A673 (cell line): ENCODE results near the gene MTHFSD. TPM values are rescaled to one million over a fixed set of nuclear protein-coding genes. Genes with fewer than 3 reads are reported as not detected.

Source experiments
- BruUV-seq: library from RNA; stranded (reverse); fragments of 400-500 nt; replicated peaks from 2 replicates; lab custom pipeline; 2021; lab: Mats Ljungman, UMichigan
- CTCF ChIA-PET: fragments of 300-600 bp; sonication (Branson Sonifier 250); formaldehyde crosslinking; loops from one replicate; lab custom pipeline; 2022; ENCODE audit warnings: antibody characterized with exemption; lab: Charles Lee
- POLR2A ChIA-PET: fragments of 300-600 bp; sonication (Branson Sonifier 250); formaldehyde crosslinking; loops from one replicate; lab custom pipeline; 2022; ENCODE audit warnings: antibody characterized with exemption; ENCODE audit not compliant: low non-redundant PET; lab: Charles Lee
- DNase-seq: peaks from one replicate; pipeline ENCODE4 v3.0.0-alpha.2; 2015; ENCODE audit warnings: low spot score
- H3K27ac ChIP-seq: fragments of 200-600 bp; sonication (generic); 2 replicates; pipeline ENCODE4 v1.5.1; 2016; ENCODE audit warnings: mixed run types, low read depth, mild to moderate bottlenecking, mixed read lengths, antibody characterized with exemption, low read length; ENCODE audit not compliant: poor library complexity, severe bottlenecking
- H3K27me3 ChIP-seq: fragments of 200-600 bp; sonication (generic); replicated peaks from 2 replicates; pipeline ENCODE4 v1.6.1; 2017; ENCODE audit warnings: mixed run types, low read depth, mild to moderate bottlenecking, mixed read lengths, antibody characterized with exemption, low read length; ENCODE audit not compliant: insufficient read depth, poor library complexity
- H3K36me3 ChIP-seq: fragments of 200-600 bp; sonication (generic); 2 replicates; pipeline ENCODE4 v1.6.1; 2016; ENCODE audit warnings: mixed run types, mild to moderate bottlenecking, mixed read lengths, antibody characterized with exemption, low read length; ENCODE audit not compliant: insufficient read depth, poor library complexity, severe bottlenecking
- H3K4me1 ChIP-seq: fragments of 200-600 bp; sonication (generic); 2 replicates; pipeline ENCODE4 v1.6.1; 2017; ENCODE audit warnings: mixed run types, mild to moderate bottlenecking, mixed read lengths, antibody characterized with exemption, low read length; ENCODE audit not compliant: insufficient read depth, poor library complexity, severe bottlenecking
- H3K4me3 ChIP-seq: fragments of 200-600 bp; sonication (generic); 2 replicates; pipeline ENCODE4 v1.5.1; 2016; ENCODE audit warnings: low read depth, mixed run types, mild to moderate bottlenecking, mixed read lengths, low read length; ENCODE audit not compliant: poor library complexity, severe bottlenecking
- H3K9me3 ChIP-seq: fragments of 200-600 bp; sonication (generic); 2 replicates; pipeline ENCODE4 v1.6.1; 2016; ENCODE audit warnings: mixed run types, low read depth, mild to moderate bottlenecking, mixed read lengths, antibody characterized with exemption, low read length; ENCODE audit not compliant: poor library complexity, severe bottlenecking
- CTCF ChIP-seq: fragments of 300-800, 200-600 bp; sonication (generic); conservative IDR thresholded peaks from 2 replicates; pipeline ENCODE4 v1.5.1; 2017; ENCODE audit warnings: low read depth, mild to moderate bottlenecking, antibody characterized with exemption, low read length, moderate library complexity, mixed read lengths
- EZH2 ChIP-seq: fragments of 200-600 bp; sonication (generic); IDR thresholded peaks from 2 replicates; pipeline ENCODE4 v1.6.1; 2017; ENCODE audit warnings: borderline replicate concordance, low read depth, mild to moderate bottlenecking, mixed read lengths, antibody characterized with exemption, low read length; ENCODE audit not compliant: poor library complexity, severe bottlenecking
- intact Hi-C: fragments of 100-400 bp; cut with micrococcal nuclease; formaldehyde crosslinking; loops from one replicate; pipeline ENCODE4 v1.10.0; 2022; ENCODE audit not compliant: unreplicated experiment
- total RNA-seq: library from RNA; stranded (reverse); gene quantifications from 2 replicates; pipeline ENCODE4 v1.2.3, GENCODE V29; 2021

Gene MTHFSD
- total RNA-seq, 1 experiment from 2014 or later: 27.5 TPM

GRCh38 chr16:86538196-86538780 is 16.7 kb downstream of the MTHFSD start:
- Histone ChIP-seq H3K27me3 (no peaks in the 10 kb centered on the region), H3K9me3 (no peaks in the 10 kb centered on the region), H3K36me3 (peaks cover 17% of the 10 kb centered on the region), H3K4me1 (no peaks in the 10 kb centered on the region), H3K4me3 (no peak overlapping the region), H3K27ac (no peak overlapping the region)
- no peak for DNase-seq
- intact Hi-C loops: no loop called here
- BruUV-seq: no TSS peak
- TF ChIP-seq EZH2 (no peak), CTCF (no peak)
- CTCF ChIA-PET: no interaction called here
- POLR2A ChIA-PET: no interaction called here

- no peak for TF ChIP-seq CTCF
- no peak for TF ChIP-seq EZH2
- intact Hi-C loops: no loop called here
- ChIA-PET CTCF (no interaction called here), POLR2A (no interaction called here)
- Histone ChIP-seq H3K4me3 (no peak overlapping the region), H3K4me1 (no peaks in the 10 kb centered on the region), H3K27me3 (no peaks in the 10 kb centered on the region), H3K9me3 (no peaks in the 10 kb centered on the region), H3K27ac (no peak overlapping the region), H3K36me3 (peaks cover 17% of the 10 kb centered on the region)
- no peak for DNase-seq
- BruUV-seq: no TSS peak
Observed at GRCh38 chr16:86537486-86537885, 17.5 kb downstream of the MTHFSD start.

GRCh38 chr16:86536621-86537020 is 18.4 kb downstream of the MTHFSD start:
- Histone ChIP-seq H3K36me3 (peaks cover 17% of the 10 kb centered on the region), H3K27me3 (no peaks in the 10 kb centered on the region), H3K4me1 (no peaks in the 10 kb centered on the region), H3K9me3 (no peaks in the 10 kb centered on the region), H3K27ac (no peak overlapping the region), H3K4me3 (no peak overlapping the region)
- no TSS peak for BruUV-seq
- intact Hi-C loops: no loop called here
- ChIA-PET POLR2A (no interaction called here), CTCF (no interaction called here)
- TF ChIP-seq CTCF (no peak), EZH2 (no peak)
- DNase-seq: no peak
